Psoas muscle (tissue), 8 donors: ENCODE results near the gene TMEM132C. TPM values are rescaled to one million over a fixed set of nuclear protein-coding genes. Genes with fewer than 3 reads are reported as not detected.

Experiments used
- ATAC-seq, 4 donors: fragments of 200-7000 bp; cut with Tn5 transposase; one replicate each; pipeline ENCODE4 v1.9.1; 2020; ENCODE audit warnings: moderate library complexity in 3 of 4, mild to moderate bottlenecking in 2 of 4
- DNase-seq, 2 donors: peaks; one replicate each; pipeline ENCODE4 v3.0.0-alpha.2; 2020
- H3K27ac ChIP-seq: fragments of 200-600 bp; one replicate; pipeline ENCODE4 v1.8.0; 2022
- H3K27me3 ChIP-seq, 3 donors: fragments of 200-600 bp in 1 of 3; one replicate each; pipeline versions ENCODE4 v1.6.1 to v1.8.0; 2013 to 2022; ENCODE audit warnings: low read length in 2 of 3, mild to moderate bottlenecking in 2 of 3, moderate library complexity in 1 of 3; ENCODE audit not compliant: insufficient read depth in 3 of 3
- H3K36me3 ChIP-seq, 2 donors: fragments of 200-600 bp in 1 of 2; one replicate each; pipeline versions ENCODE4 v1.6.1 to v1.8.0; 2013 to 2022; ENCODE audit warnings: low read depth in 1 of 2, mild to moderate bottlenecking in 1 of 2, moderate library complexity in 1 of 2; ENCODE audit not compliant: insufficient read depth in 1 of 2
- H3K4me1 ChIP-seq: fragments of 200-600 bp; one replicate; pipeline ENCODE4 v1.8.0; 2022
- H3K4me3 ChIP-seq: fragments of 200-600 bp; one replicate; pipeline ENCODE4 v1.8.0; 2022; ENCODE audit warnings: mild to moderate bottlenecking
- H3K9me3 ChIP-seq: fragments of 200-600 bp; one replicate; pipeline ENCODE4 v1.8.0; 2022
- CTCF ChIP-seq: fragments of 200-600 bp; IDR thresholded peaks from one replicate; pipeline ENCODE4 v1.8.0; 2022; ENCODE audit warnings: antibody characterized with exemption
- WGBS, 3 donors: extraction: QIAGEN DNeasy Blood & Tissue Kit; methylation state at CpG; one replicate each; pipeline versions ENCODE4 v1.1.6 to v1.1.7; 2013; 5-methylcytosine and 5-hydroxymethylcytosine counted together
- intact Hi-C, 2 donors: fragments of 100-400 bp; cut with DNase I; formaldehyde crosslinking; loops; one replicate each; pipeline versions ENCODE4 v1.11.0 to v1.14.2; 2022
- polyA plus RNA-seq, 3 donors: library from polyadenylated mRNA; stranded (reverse); fragments of 200-250 nt; gene quantifications; one replicate each; pipeline ENCODE4 v1.2.3, GENCODE V29; 2013
- total RNA-seq, 4 donors: library from RNA; stranded (reverse); fragmentation: NEBNext Ultra II Directional in 2 of 4; extraction: Animal tissue kit (Norgen Biotek cat#: 25700) in 2 of 4; gene quantifications; one replicate each; pipeline versions ENCODE4 v1.2.1 to v1.2.4, GENCODE V29; 2021 to 2023
- donor health status: healthy with polysubstance abuse.
- donor health status: DM: no; HTN: no; CAD: no; lungs with moderate emphysema.
- donor health status: Bipolar disorder and iron deficiency.
- donor health status: healthy.
- donor health status: DM: yes; HTN: yes; CAD: no.
- donor health status: DM: no; HTN: no; CAD: no.
- donor health status: DM: no; HTN: no; CAD: no.
- donor health status: DM: yes; HTN: yes; CAD: no.

Gene TMEM132C
- total and polyA plus RNA-seq, 7 donors = 0.16 to 0.77 (median 0.47) TPM

GRCh38 chr12:128455851-128456250, 188.9 kb downstream of the TMEM132C start:
- peaks cover 0 to 2% (median 0%) of the 10 kb centered on the region in 3 donors for H3K27me3 ChIP-seq
- H3K36me3 ChIP-seq = no peaks in the 10 kb centered on the region
- TF ChIP-seq CTCF = no peak
- intact Hi-C loops = no loop called here
- no peaks in the 10 kb centered on the region for H3K4me1 ChIP-seq
- no peak for DNase-seq
- WGBS, 3 donors = 23 to 31% (median 26%) methylated on average over 5 of the region's 5 CpGs
- ATAC-seq = no peak
- no peak overlapping the region for H3K4me3 ChIP-seq
- H3K9me3 ChIP-seq = no peaks in the 10 kb centered on the region
- H3K27ac ChIP-seq = no peak overlapping the region

GRCh38 chr12:128456922-128457321, 190.0 kb downstream of the TMEM132C start:
- no peak for TF ChIP-seq CTCF
- Histone ChIP-seq H3K36me3 (no peaks in the 10 kb centered on the region), H3K4me3 (no peak overlapping the region), H3K4me1 (no peaks in the 10 kb centered on the region), H3K9me3 (no peaks in the 10 kb centered on the region), H3K27ac (no peak overlapping the region), H3K27me3 (peaks cover 0 to 2% (median 0%) of the 10 kb centered on the region in 3 donors)
- 95 to 97% (median 96%) methylated on average over 3 of the region's 3 CpGs for WGBS, 3 donors
- intact Hi-C loops = no loop called here
- no peak for ATAC-seq
- DNase-seq = no peak

GRCh38 chr12:128458301-128458974, 191.5 kb downstream of the TMEM132C start:
- intact Hi-C loops = no loop called here
- Histone ChIP-seq H3K9me3 (no peaks in the 10 kb centered on the region), H3K27ac (no peak overlapping the region), H3K36me3 (no peaks in the 10 kb centered on the region), H3K27me3 (peaks cover 0 to under 1% (median 0%) of the 10 kb centered on the region in 3 donors), H3K4me1 (no peaks in the 10 kb centered on the region), H3K4me3 (no peak overlapping the region)
- no peak for TF ChIP-seq CTCF
- WGBS, 3 donors = 66 to 69% (median 69%) methylated on average over 8 of the region's 8 CpGs
- DNase-seq (no peak), ATAC-seq (no peak)

GRCh38 chr12:128459067-128459466, 192.1 kb downstream of the TMEM132C start:
- H3K27me3 ChIP-seq = no peaks in the 10 kb centered on the region
- no peaks in the 10 kb centered on the region for H3K36me3 ChIP-seq
- no peak overlapping the region for H3K27ac ChIP-seq
- no peak for ATAC-seq
- WGBS, 3 donors = 70 to 87% (median 70%) methylated on average over 1 of the region's 1 CpG
- DNase-seq = no peak
- H3K4me3 ChIP-seq = no peak overlapping the region
- H3K4me1 ChIP-seq = no peaks in the 10 kb centered on the region
- no peak for TF ChIP-seq CTCF
- H3K9me3 ChIP-seq = no peaks in the 10 kb centered on the region
- intact Hi-C loops = no loop called here

- Histone ChIP-seq H3K27ac (no peak overlapping the region), H3K4me3 (no peak overlapping the region), H3K36me3 (no peaks in the 10 kb centered on the region), H3K4me1 (no peaks in the 10 kb centered on the region), H3K9me3 (no peaks in the 10 kb centered on the region), H3K27me3 (no peaks in the 10 kb centered on the region)
- TF ChIP-seq CTCF = no peak
- 78 to 80% (median 79%) methylated on average over 4 of the region's 4 CpGs for WGBS, 3 donors
- DNase-seq (no peak), ATAC-seq (no peak)
- intact Hi-C loops = no loop called here
Measured at GRCh38 chr12:128463881-128464280, 196.9 kb downstream of the TMEM132C start.
